HCT116 (cell line): ENCODE data around the gene LSM2.

Experiments used
- CTCF ChIP-seq, 3 experiments: fragments of 200-600 bp in 1 of 3; sonication (generic) in 1 of 3; IDR thresholded peaks in 2 of 3; conservative IDR thresholded peaks in 1 of 3; 2 replicates each; pipeline ENCODE4 v1.5.1; 2012 to 2017; ENCODE audit warnings: low read depth in 2 of 3, low read length in 2 of 3, antibody characterized with exemption in 1 of 3, borderline replicate concordance in 1 of 3, control low read depth in 1 of 3, mild to moderate bottlenecking in 1 of 3, mixed read lengths in 1 of 3, mixed run types in 1 of 3, moderate library complexity in 1 of 3; ENCODE audit not compliant: insufficient read depth in 1 of 3
- POLR2A ChIP-seq: IDR thresholded peaks from 2 replicates; pipeline ENCODE4 v1.7.0; 2011; ENCODE audit warnings: borderline replicate concordance; ENCODE audit not compliant: insufficient read depth, insufficient read length; ENCODE audit errors: extremely low read depth

- TF ChIP-seq CTCF (IDR thresholded peaks at IDR 0.05 in 2 of 3, conservative IDR thresholded peaks at IDR 0.05 in 1 of 3; ENCODE audit: borderline replicate concordance in 1 of 3, insufficient read depth in 1 of 3, low read depth in 2 of 3, low read length in 2 of 3), result no peak
- no peak for TF ChIP-seq POLR2A
Observed at GRCh38 chr6:31750411-31751022, 56.2 kb downstream of the LSM2 start.
